ENCODE results near the gene LIMK2.
"Not testable (repeated sequence)": the region's sequence is repeated elsewhere in the genome, so short reads cannot be mapped to it uniquely, and the experiment has no call there.

The LIMK2 gene

DNA sequence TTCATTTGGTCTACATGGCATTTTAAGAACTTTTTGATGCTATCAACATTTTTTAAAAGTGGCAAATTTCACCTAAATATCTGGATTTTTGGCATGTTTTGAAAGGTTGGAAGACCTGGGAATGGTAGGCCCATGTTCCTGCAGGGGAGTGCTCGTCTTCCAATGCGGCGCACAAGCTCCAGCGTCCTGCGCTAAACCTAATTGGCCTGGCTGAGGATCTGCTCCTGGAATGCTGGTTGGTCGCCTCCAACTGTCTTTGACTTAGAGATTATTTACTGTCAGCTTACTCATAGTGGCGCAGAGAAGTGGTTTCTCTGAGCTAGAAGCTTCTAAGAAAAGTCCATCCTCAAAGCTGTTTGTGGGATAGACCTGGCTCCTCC lies 626 bp upstream of the LIMK2 start:
- no peak for DNase-seq (ENCODE audit: low read depth)

- no peak for DNase-seq (ENCODE audit: low read depth)
Measured at GRCh38 chr22:31212783-31213629, 908 bp downstream of the LIMK2 start.

DNA sequence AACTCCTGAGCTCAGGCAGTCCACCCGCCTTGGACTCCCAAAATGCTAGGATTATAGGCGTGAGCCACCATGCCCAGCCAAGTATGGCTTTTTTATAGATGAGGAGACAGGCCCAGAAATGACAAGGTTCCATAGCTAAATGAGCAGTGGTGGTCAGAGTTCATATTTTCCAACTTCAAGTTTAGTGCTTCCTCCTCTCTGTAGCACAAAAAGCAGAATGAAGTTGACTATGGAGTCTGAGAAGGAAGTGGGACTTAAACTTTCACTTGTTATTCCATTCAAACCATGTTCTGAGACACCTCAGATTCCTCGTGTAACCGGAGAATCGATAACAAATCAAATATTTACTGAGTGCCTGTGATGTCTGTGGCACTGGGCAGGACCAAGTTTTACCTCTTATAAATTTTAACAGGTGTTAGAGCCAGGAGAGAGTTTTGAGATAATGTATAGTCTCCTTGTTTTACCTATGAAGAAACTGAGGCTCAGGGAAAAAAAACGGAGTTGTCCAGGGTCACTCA lies 3.0 kb downstream of the LIMK2 start:
- no peak for DNase-seq (ENCODE audit: low read depth)

DNA sequence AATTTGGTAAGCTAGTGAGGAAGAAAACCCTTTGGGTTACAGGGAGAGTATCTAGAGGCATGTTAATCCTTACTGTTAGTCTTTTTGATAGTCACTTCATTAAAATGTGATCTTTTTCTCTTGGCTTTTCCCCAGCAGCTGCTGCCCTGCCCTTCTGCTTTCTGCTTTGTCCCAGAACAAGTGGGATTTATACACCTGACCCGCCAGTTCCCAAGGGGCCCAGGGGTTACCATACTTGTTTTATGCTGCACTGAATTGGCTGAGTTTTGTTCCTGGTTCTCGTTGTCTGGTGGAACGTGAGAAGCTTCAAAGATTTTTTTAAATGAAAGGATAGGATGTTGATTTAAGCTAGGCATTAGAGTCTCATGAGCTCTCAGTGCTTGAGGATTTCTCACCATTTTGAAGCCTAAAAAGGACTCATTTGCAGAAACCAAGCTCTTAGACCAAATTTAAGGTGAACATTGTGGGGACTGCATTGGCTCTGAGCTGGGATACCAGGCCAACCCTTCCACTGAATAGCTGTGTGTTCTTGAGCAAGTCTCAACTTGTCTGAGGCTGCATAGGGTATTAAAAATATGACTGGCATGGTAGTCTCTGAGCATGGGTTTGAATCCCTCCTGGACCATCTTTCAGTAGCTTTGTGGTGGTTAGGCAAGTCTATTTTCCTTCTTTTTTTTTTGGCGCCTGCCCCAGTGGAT lies 6.6 kb downstream of the LIMK2 start:
- DNase-seq (ENCODE audit: low read depth), result no peak

DNA sequence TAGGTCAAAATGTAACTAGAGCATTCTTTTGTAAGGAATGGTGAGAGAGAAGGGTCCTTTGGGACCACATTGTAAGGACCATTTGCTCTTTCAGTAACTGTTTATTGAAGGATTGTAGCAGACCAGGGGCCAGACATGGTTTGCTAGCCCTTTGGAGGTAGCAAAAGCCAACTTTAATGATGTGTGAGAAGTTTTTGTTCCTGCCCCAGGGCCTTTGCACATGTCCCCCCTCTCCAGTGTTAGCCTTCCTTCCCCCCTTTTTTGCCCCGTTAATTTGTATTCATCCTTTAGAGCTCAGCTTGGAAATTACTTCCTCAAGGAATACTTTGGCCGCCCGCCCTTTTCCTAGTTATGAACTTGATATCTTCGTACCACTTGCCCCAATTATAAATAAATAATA lies 9.0 kb downstream of the LIMK2 start:
- no peak for DNase-seq (ENCODE audit: low read depth)

DNA sequence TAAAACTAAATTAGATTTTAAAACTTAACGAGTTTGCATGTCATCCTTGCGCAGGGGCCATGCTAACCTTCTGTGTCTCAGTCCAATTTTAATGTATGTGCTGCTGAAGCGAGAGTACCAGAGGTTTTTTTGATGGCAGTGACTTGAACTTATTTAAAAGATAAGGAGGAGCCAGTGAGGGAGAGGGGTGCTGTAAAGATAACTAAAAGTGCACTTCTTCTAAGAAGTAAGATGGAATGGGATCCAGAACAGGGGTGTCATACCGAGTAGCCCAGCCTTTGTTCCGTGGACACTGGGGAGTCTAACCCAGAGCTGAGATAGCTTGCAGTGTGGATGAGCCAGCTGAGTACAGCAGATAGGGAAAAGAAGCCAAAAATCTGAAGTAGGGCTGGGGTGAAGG lies 10.6 kb downstream of the LIMK2 start:
- DNase-seq (ENCODE audit: low read depth), result no peak

DNA sequence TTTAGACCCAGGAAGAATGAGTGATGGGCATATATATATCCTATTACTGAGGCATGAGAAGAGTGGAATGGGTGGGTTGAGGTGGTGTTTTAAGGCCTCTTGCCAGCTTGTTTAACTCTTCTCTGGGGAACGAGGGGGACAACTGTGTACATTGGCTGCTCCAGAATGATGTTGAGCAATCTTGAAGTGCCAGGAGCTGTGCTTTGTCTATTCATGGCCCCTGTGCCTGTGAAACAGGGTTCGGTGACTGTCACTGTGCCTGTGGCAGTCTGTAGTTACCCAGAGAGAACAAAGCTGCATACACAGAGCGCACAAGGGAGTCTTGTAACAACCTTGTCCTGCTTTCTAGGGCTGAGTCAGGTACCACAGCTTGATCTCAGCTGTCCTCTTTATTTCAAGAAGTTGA lies 11.7 kb downstream of the LIMK2 start:
- no peak for DNase-seq (ENCODE audit: low read depth)

DNA sequence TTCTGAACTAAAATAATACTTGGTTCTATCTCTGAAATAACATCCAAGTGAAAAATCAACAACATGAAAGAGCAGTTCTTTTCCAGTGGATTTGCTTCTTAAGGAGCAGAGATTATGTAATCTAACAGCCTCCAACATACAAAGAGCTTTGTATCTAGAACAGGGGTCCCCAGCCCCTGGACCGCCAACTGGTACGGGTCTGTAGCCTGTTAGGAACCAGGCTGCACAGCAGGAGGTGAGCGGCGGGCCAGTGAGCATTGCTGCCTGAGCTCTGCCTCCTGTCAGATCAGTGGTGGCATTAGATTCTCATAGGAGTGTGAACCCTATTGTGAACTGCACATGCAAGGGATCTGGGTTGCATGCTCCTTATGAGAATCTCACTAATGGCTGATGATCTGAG lies 12.6 kb downstream of the LIMK2 start:
- not testable (repeated sequence) for DNase-seq (ENCODE audit: low read depth)

GRCh38 chr22:31227186-31227585 lies 15.1 kb downstream of the LIMK2 start:
- DNase-seq (ENCODE audit: low read depth), result no peak

- DNase-seq (ENCODE audit: low read depth), result no peak
Measured at GRCh38 chr22:31229402-31230079, 17.4 kb downstream of the LIMK2 start.

- DNase-seq (ENCODE audit: low read depth), result no peak
Measured at GRCh38 chr22:31230155-31230870, 18.2 kb downstream of the LIMK2 start.

- peak; percentile 20 for DNase-seq (ENCODE audit: low read depth)
Measured at GRCh38 chr22:31230871-31231621, 18.9 kb downstream of the LIMK2 start.

DNA sequence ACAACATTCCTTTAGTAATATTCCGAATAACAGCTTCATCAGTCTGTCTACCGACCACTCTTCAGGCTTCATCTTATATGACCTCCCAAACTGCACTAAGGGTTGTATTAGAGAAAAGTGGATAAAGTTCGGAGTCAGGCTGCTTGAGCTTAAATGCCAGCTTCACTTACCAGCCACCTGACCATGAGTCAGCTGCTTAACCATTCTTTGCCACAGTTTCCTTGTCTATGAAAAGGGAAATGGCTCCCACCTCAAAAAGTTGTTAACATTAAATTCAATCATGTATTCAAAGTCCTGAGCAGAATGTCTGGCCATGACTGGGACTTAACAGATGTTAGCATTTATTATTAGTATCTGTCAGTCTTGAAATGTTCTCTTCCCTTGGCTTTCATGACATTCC lies 20.9 kb downstream of the LIMK2 start:
- no peak for DNase-seq (ENCODE audit: low read depth)

DNA sequence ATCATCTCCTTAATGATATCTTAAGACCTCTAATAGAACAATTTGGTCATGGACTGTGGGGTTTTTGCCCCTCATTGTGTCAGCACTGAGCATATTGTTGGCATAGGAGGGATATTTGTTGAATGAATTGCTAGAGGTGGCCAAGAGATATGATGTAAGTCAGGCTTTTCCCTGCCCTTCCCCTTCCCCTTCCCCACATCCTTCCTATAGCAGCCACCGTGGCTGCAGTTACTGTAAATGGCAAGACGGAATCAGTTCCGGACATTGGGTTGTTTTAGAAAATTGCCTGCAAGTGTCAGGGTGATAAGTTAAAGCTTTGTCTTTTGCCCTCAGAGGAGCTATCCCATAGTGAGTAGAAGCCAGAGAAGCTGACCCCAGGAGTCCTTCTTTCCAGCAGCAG lies 23.0 kb downstream of the LIMK2 start:
- no peak for DNase-seq (ENCODE audit: low read depth)

DNA sequence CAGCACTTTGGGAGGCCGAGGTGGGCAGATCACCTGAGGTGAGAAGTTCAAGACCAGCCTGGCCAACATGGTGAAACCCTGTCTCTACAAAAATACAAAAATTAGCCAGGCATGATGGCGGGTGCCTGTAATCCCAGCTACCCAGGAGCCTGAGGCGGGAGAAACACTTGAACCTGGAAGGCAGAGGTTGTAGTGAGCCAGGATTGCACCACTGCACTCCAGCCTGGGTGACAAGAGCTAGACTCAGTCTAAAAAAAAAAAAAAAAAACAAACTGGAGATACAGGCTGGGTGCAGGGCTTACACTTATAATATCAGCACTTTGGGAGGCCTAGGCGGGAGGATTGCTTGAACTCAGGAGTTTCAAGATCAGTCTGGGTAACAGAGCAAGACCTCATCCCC lies 23.9 kb downstream of the LIMK2 start:
- DNase-seq (ENCODE audit: low read depth), result not testable (repeated sequence)

DNA sequence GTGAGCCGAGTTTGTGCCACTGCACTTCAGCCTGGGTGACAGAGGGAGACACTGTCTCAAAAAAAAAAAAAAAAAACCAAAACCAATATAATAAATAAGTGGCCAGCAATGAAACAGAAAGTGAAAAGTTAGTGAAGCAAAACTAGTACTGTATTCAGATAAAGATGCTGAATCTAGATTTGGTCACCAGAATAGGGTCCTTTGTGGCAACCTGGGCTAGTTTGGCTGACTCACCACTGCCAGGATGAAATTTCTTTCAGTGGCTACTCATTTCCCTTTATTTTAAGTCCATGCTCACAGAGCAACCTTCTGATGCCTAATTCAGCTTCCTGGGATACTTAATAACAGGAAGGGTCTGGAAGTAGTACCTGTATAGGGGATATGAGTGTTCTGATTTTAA lies 26.0 kb downstream of the LIMK2 start:
- no peak for DNase-seq (ENCODE audit: low read depth)

DNA sequence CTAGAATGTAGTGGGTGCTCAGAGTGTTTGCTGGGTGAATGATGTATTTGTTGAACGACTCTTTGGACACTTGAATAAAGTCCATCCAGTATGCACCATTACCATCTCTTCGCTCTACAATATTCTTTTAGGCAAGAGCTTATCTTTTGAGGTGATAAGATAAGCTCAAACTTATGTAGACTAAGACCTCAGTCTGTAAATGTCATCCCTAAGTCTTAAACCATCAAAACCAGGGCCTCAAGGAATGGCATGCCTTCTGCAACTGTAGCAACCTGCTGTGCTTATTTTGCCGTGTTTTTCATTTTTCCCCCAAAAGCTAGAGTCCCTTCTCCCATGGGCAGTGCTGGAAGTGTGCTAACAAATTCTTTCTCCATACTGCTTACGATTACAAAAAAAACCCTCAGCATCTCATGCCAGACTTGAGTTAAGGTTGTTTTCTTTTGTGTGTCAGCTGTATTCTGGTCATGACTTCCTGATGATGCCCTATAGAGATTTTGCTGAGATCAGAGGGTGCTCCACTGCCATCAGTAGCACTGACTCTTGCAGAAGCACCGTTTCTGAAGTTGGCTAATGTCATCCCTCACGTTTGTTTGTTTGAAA lies 27.8 kb downstream of the LIMK2 start:
- DNase-seq (ENCODE audit: low read depth), result no peak

- no peak for DNase-seq (ENCODE audit: low read depth)
Measured at GRCh38 chr22:31241200-31241599, 29.1 kb downstream of the LIMK2 start.

- no peak for DNase-seq (ENCODE audit: low read depth)
Measured at GRCh38 chr22:31241936-31242335, 29.8 kb downstream of the LIMK2 start.

DNA sequence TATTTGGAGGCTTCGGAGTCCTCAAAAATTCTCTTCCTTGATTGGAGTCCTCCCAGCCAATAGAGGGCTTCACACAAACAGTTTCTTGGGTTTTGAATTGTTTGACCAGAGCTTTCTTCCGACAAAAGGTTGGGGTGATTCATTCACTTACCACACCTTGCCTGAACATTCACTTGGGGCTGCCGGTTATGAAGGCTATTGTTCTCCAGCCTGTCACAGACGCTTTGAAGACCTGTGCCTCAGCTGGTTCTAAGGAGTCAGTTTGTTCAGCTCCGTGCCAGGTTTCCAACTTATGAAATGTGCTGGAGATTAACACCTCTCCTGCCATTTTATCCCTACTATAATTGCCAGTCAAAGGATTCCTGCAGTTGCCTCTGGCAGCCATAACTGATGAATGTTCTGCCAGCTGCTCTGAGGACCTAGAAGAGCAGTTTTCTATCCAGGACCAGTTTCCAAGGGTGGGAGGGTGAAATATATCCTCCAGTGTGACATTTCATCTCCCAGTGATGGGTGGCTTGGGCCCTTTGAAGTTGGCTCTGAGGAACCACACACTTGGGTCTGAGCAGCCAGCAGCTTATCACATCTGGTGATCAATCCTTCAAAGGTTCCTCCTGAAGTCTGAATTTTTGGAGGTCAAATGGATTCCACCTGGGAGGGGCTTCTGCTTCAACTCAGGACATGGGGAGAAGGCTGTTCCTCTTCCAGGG lies 31.4 kb downstream of the LIMK2 start:
- no peak for DNase-seq (ENCODE audit: low read depth)

Data from activated T-helper 1 cell treated with Interleukin-2 at 50 U/mL for 16 hours (primary cell).